Chondrocyte (in vitro differentiated cells): ENCODE results near the gene WWTR1. TPM values are rescaled to one million over a fixed set of nuclear protein-coding genes. Genes with fewer than 3 reads are reported as not detected.

Experiments
- DNase-seq: peaks from one replicate; pipeline ENCODE4 v3.0.0; 2021; ENCODE audit warnings: mixed read lengths, low spot score
- H3K27ac Mint-ChIP-seq: one replicate; pipeline ENCODE4 v1.8.0; 2021; ENCODE audit warnings: mild to moderate bottlenecking, moderate library complexity, mixed read lengths; ENCODE audit not compliant: unreplicated experiment
- H3K27me3 Mint-ChIP-seq: 2 replicates; pipeline ENCODE4 v1.8.0; 2021; ENCODE audit warnings: low read depth, mixed read lengths
- H3K36me3 Mint-ChIP-seq: 2 replicates; pipeline ENCODE4 v1.8.0; 2021; ENCODE audit warnings: low read depth, mixed read lengths
- H3K4me1 Mint-ChIP-seq: 2 replicates; pipeline ENCODE4 v1.8.0; 2021; ENCODE audit warnings: low read depth, mild to moderate bottlenecking, mixed read lengths
- H3K4me3 Mint-ChIP-seq: one replicate; pipeline ENCODE4 v1.8.0; 2021; ENCODE audit warnings: mild to moderate bottlenecking, moderate library complexity, mixed read lengths; ENCODE audit not compliant: unreplicated experiment
- H3K9me3 Mint-ChIP-seq: 2 replicates; pipeline ENCODE4 v1.8.0; 2021; ENCODE audit warnings: low read depth, mixed read lengths
- total RNA-seq: library from RNA; stranded (reverse); gene quantifications from 3 replicates; pipeline ENCODE4 v1.2.1, GENCODE V29; 2021
- TF ChIP-seq, protein P1 (sequence below): fragments of 200-600 bp; sonication (generic); IDR thresholded peaks from 2 replicates; pipeline ENCODE4 v1.5.0; 2021; ENCODE audit warnings: antibody characterized with exemption, mild to moderate bottlenecking, moderate library complexity

Gene WWTR1
- total RNA-seq, 1 donor from 2014 or later: 107 TPM

DNA sequence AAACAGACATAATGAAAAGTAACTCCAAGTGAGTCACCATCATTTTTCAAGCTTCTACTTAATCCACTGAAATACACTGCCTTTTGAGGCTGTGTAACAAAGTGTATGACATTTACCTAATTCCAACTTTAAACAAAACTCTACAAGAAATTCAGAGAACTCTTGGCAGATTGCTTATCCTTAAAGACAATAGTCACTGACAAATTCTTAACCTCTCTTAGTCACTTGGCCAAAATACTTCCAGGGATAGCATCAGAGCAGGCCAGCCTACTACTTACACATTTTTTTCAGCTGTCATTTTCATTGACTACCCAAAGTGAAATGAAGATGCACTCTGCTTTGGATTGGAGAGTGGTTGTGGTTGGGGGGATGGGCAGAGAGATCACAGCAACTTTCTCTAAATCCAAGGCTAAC lies 3.6 kb downstream of the WWTR1 start:
- Mint-ChIP-seq H3K36me3 (peaks cover 20% of the 10 kb centered on the region), H3K9me3 (peaks cover 5% of the 10 kb centered on the region), H3K27me3 (no peaks in the 10 kb centered on the region), H3K27ac (peak overlapping the region; percentile 88), H3K4me3 (peak overlapping the region; percentile 97), H3K4me1 (peaks cover 70% of the 10 kb centered on the region)
- TF ChIP-seq, protein P1, sequence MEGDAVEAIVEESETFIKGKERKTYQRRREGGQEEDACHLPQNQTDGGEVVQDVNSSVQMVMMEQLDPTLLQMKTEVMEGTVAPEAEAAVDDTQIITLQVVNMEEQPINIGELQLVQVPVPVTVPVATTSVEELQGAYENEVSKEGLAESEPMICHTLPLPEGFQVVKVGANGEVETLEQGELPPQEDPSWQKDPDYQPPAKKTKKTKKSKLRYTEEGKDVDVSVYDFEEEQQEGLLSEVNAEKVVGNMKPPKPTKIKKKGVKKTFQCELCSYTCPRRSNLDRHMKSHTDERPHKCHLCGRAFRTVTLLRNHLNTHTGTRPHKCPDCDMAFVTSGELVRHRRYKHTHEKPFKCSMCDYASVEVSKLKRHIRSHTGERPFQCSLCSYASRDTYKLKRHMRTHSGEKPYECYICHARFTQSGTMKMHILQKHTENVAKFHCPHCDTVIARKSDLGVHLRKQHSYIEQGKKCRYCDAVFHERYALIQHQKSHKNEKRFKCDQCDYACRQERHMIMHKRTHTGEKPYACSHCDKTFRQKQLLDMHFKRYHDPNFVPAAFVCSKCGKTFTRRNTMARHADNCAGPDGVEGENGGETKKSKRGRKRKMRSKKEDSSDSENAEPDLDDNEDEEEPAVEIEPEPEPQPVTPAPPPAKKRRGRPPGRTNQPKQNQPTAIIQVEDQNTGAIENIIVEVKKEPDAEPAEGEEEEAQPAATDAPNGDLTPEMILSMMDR: no peak
- DNase-seq: no peak

DNA sequence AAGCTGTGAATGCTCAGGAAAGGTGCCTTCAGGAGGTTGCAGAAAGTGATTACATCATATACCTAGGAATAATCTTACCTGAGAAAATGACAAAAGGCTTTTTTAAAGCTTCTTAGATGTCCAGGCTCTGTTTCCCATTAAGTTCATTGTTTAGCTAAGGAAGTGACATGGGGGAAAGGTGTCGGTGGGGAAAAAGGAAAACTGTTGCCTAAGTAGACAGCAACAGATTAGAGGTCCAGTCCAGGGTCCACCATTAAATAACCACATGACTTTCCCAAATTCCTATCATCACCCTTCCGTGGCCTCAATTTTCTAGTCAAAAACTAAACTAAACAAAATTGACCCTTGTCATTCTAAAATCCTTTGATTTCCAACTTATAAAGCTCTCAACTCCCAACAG lies 4.3 kb downstream of the WWTR1 start:
- Mint-ChIP-seq H3K4me1 (peaks cover 68% of the 10 kb centered on the region), H3K27me3 (no peaks in the 10 kb centered on the region), H3K27ac (peak overlapping the region; percentile 88), H3K36me3 (peaks cover 20% of the 10 kb centered on the region), H3K4me3 (peak overlapping the region; percentile 97), H3K9me3 (peaks cover 5% of the 10 kb centered on the region)
- DNase-seq: no peak
- TF ChIP-seq, protein P1: no peak

DNA sequence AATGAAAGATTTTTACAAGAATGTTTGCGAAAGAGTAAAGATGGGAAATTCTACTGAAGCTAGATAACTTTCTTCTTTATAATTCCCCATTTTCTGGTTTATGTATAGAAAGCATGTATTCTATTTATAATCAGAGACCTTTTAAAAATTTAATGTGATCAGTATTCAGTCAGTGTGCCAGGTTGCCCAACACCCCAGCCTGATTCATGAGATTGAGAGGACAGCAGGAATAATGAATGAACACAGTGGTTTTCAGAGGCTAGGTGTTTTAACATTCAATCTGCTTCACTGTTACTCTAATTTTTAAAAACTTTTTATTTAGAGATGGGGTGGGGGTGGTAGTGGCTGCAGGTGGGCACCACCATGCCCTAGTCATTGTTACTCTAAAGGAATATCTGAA lies 4.7 kb downstream of the WWTR1 start:
- Mint-ChIP-seq H3K27ac (peak overlapping the region; percentile 22), H3K4me1 (peaks cover 70% of the 10 kb centered on the region), H3K36me3 (peaks cover 24% of the 10 kb centered on the region), H3K9me3 (peaks cover 5% of the 10 kb centered on the region), H3K4me3 (peak overlapping the region; percentile 97), H3K27me3 (no peaks in the 10 kb centered on the region)
- TF ChIP-seq, protein P1: no peak
- no peak for DNase-seq

DNA sequence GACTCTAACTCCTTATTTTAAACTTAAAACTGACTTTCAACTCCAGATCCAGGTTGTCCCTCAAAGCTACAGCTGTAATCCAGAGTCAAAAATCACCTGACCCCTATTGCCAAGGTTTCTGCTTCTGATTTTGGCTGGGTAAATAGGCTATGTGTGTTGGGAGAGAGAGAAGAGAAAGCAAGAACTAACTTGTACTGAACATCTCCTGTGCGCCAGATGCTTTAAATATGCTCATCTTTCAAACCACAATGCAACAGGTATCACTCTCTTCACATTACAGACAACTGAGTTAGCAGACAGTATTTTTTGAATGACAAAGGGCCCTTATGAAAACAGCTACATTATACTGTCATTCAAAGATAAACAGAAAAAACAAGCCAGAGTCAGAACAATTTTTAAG lies 7.0 kb downstream of the WWTR1 start:
- no peak for DNase-seq
- no peaks in the 10 kb centered on the region for H3K27me3 Mint-ChIP-seq
- H3K9me3 Mint-ChIP-seq: peaks cover 5% of the 10 kb centered on the region
- TF ChIP-seq, protein P1: no peak
- H3K27ac Mint-ChIP-seq: peak overlapping the region; percentile 34
- peaks cover 80% of the 10 kb centered on the region for H3K4me1 Mint-ChIP-seq
- H3K36me3 Mint-ChIP-seq: peaks cover 29% of the 10 kb centered on the region
- H3K4me3 Mint-ChIP-seq: no peak overlapping the region

DNA sequence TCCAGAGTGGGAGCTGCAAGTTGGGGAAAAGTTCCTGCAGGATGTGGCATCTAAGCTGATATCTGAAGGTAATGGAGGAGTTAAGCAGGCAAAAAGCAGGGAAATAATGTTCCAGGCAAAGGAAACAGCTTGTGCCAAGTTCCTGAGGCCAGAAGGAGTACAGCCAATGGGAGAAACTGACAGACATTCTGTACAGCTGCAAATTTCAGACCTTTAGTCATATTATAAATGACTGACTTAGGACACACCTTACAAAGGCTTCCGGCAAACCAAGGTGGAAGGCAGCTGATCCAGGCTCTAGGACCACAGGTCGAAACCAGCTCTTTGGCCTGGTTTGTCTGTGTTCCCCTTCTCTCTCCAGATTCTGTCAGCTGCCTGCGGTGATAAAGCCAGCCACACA lies 9.3 kb downstream of the WWTR1 start:
- Mint-ChIP-seq H3K27me3 (no peaks in the 10 kb centered on the region), H3K4me3 (no peak overlapping the region), H3K36me3 (peaks cover 25% of the 10 kb centered on the region), H3K4me1 (peaks cover 72% of the 10 kb centered on the region), H3K9me3 (peaks cover 5% of the 10 kb centered on the region), H3K27ac (no peak overlapping the region)
- no peak for DNase-seq
- TF ChIP-seq, protein P1: no peak
